Psoas muscle (tissue), 8 donors: ENCODE data around the gene AKT3. TPM values are rescaled to one million over a fixed set of nuclear protein-coding genes. Genes with fewer than 3 reads are reported as not detected.
"Not testable (repeated sequence)": the region's sequence is repeated elsewhere in the genome, so short reads cannot be mapped to it uniquely, and the experiment has no call there.

Experiments used
- ATAC-seq, 4 donors: fragments of 200-7000 bp; cut with Tn5 transposase; one replicate each; pipeline ENCODE4 v1.9.1; 2020; ENCODE audit warnings: moderate library complexity in 3 of 4, mild to moderate bottlenecking in 2 of 4
- DNase-seq, 2 donors: peaks; one replicate each; pipeline ENCODE4 v3.0.0-alpha.2; 2020
- H3K27ac ChIP-seq: fragments of 200-600 bp; one replicate; pipeline ENCODE4 v1.8.0; 2022
- H3K27me3 ChIP-seq, 3 donors: fragments of 200-600 bp in 1 of 3; one replicate each; pipeline versions ENCODE4 v1.6.1 to v1.8.0; 2013 to 2022; ENCODE audit warnings: low read length in 2 of 3, mild to moderate bottlenecking in 2 of 3, moderate library complexity in 1 of 3; ENCODE audit not compliant: insufficient read depth in 3 of 3
- H3K36me3 ChIP-seq, 2 donors: fragments of 200-600 bp in 1 of 2; one replicate each; pipeline versions ENCODE4 v1.6.1 to v1.8.0; 2013 to 2022; ENCODE audit warnings: low read depth in 1 of 2, mild to moderate bottlenecking in 1 of 2, moderate library complexity in 1 of 2; ENCODE audit not compliant: insufficient read depth in 1 of 2
- H3K4me1 ChIP-seq: fragments of 200-600 bp; one replicate; pipeline ENCODE4 v1.8.0; 2022
- H3K4me3 ChIP-seq: fragments of 200-600 bp; one replicate; pipeline ENCODE4 v1.8.0; 2022; ENCODE audit warnings: mild to moderate bottlenecking
- H3K9me3 ChIP-seq: fragments of 200-600 bp; one replicate; pipeline ENCODE4 v1.8.0; 2022
- CTCF ChIP-seq: fragments of 200-600 bp; IDR thresholded peaks from one replicate; pipeline ENCODE4 v1.8.0; 2022; ENCODE audit warnings: antibody characterized with exemption
- WGBS, 3 donors: extraction: QIAGEN DNeasy Blood & Tissue Kit; methylation state at CpG; one replicate each; pipeline versions ENCODE4 v1.1.6 to v1.1.7; 2013; 5-methylcytosine and 5-hydroxymethylcytosine counted together
- intact Hi-C, 2 donors: fragments of 100-400 bp; cut with DNase I; formaldehyde crosslinking; loops; one replicate each; pipeline versions ENCODE4 v1.11.0 to v1.14.2; 2022
- polyA plus RNA-seq, 3 donors: library from polyadenylated mRNA; stranded (reverse); fragments of 200-250 nt; gene quantifications; one replicate each; pipeline ENCODE4 v1.2.3, GENCODE V29; 2013
- total RNA-seq, 4 donors: library from RNA; stranded (reverse); fragmentation: NEBNext Ultra II Directional in 2 of 4; extraction: Animal tissue kit (Norgen Biotek cat#: 25700) in 2 of 4; gene quantifications; one replicate each; pipeline versions ENCODE4 v1.2.1 to v1.2.4, GENCODE V29; 2021 to 2023
- donor health status: healthy with polysubstance abuse.
- donor health status: DM: no; HTN: no; CAD: no; lungs with moderate emphysema.
- donor health status: Bipolar disorder and iron deficiency.
- donor health status: healthy.
- donor health status: DM: yes; HTN: yes; CAD: no.
- donor health status: DM: no; HTN: no; CAD: no.
- donor health status: DM: no; HTN: no; CAD: no.
- donor health status: DM: yes; HTN: yes; CAD: no.

AKT3 gene
- total and polyA plus RNA-seq, 7 donors = 3.3 to 25.1 (median 9.8) TPM

GRCh38 chr1:243885806-243886205, 35.8 kb upstream of the AKT3 start:
- 28 to 48% (median 39%) methylated on average over 1 of the region's 1 CpG for WGBS, 3 donors
- TF ChIP-seq CTCF = no peak
- H3K4me3 ChIP-seq = no peak overlapping the region
- H3K27me3 ChIP-seq = no peaks in the 10 kb centered on the region
- ATAC-seq (no peak), DNase-seq (no peak)
- no peaks in the 10 kb centered on the region for H3K9me3 ChIP-seq
- H3K27ac ChIP-seq = no peak overlapping the region
- H3K36me3 ChIP-seq = no peaks in the 10 kb centered on the region
- intact Hi-C loops = no loop called here
- no peaks in the 10 kb centered on the region for H3K4me1 ChIP-seq

- Histone ChIP-seq H3K4me3 (no peak overlapping the region), H3K9me3 (no peaks in the 10 kb centered on the region), H3K27me3 (no peaks in the 10 kb centered on the region), H3K36me3 (no peaks in the 10 kb centered on the region), H3K4me1 (no peaks in the 10 kb centered on the region), H3K27ac (no peak overlapping the region)
- intact Hi-C loops = no loop called here
- ATAC-seq (no peak), DNase-seq (no peak)
- WGBS, 3 donors = 38 to 53% (median 51%) methylated on average over 5 of the region's 5 CpGs
- no peak for TF ChIP-seq CTCF
Measured at GRCh38 chr1:243884603-243885002, 34.6 kb upstream of the AKT3 start.

- no peaks in the 10 kb centered on the region for H3K9me3 ChIP-seq
Measured at GRCh38 chr1:243883551-243883950, 33.5 kb upstream of the AKT3 start.

GRCh38 chr1:243882276-243882675, 32.2 kb upstream of the AKT3 start:
- Histone ChIP-seq H3K27ac (no peak overlapping the region), H3K9me3 (no peaks in the 10 kb centered on the region), H3K27me3 (no peaks in the 10 kb centered on the region), H3K36me3 (no peaks in the 10 kb centered on the region), H3K4me3 (no peak overlapping the region), H3K4me1 (no peaks in the 10 kb centered on the region)
- WGBS, 3 donors = 81 to 87% (median 85%) methylated on average over 3 of the region's 3 CpGs
- TF ChIP-seq CTCF = no peak
- intact Hi-C loops = no loop called here
- DNase-seq = no peak
- no peak for ATAC-seq

More at GRCh38 chr1:243883551-243883950, 33.5 kb upstream of the AKT3 start:
- no peak for TF ChIP-seq CTCF
- DNase-seq (no peak), ATAC-seq (no peak)
- WGBS, 3 donors = 90 to 97% (median 95%) methylated on average over 2 of the region's 2 CpGs
- Histone ChIP-seq H3K36me3 (no peaks in the 10 kb centered on the region), H3K4me3 (no peak overlapping the region), H3K4me1 (no peaks in the 10 kb centered on the region), H3K27ac (no peak overlapping the region), H3K27me3 (no peaks in the 10 kb centered on the region)
- intact Hi-C loops = no loop called here

GRCh38 chr1:243877058-243877457, 27.0 kb upstream of the AKT3 start:
- WGBS, 3 donors = 94 to 95% (median 95%) methylated on average over 3 of the region's 3 CpGs
- ATAC-seq, H3K36me3 ChIP-seq: not testable (repeated sequence)

More at GRCh38 chr1:243877058-243877457, 27.0 kb upstream of the AKT3 start:
- DNase-seq, intact Hi-C loops, H3K27ac ChIP-seq, H3K4me3 ChIP-seq, H3K4me1 ChIP-seq, H3K27me3 ChIP-seq, H3K9me3 ChIP-seq: not testable (repeated sequence)
